ENCODE measurements around the gene ARHGEF17. TPM values are rescaled to one million over a fixed set of nuclear protein-coding genes. Genes with fewer than 3 reads are reported as not detected.

The ARHGEF17 gene
- total and polyA plus RNA-seq, 5 donors from 2014 or later = 0.47 TPM; not detected in 4

DNA sequence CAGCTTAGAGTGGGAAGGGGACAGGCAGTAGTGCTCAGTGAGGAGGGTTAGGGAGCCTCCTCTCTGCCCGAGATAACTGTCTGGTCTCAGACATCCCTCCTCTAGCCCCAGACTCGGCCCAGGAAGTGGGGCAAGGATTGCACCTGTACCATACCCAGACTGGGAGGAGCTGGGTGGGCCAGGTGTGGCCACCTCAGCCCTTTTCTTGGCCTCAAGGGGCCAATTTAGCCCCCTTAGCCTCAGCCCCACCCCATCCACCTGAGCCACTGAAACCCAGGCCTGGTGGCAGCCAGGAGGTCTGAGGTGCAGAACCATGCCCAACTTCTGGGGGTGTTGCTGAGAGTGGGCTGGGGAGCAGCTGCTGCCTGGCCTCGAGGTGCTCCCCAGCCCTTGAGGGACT, 74.7 kb downstream of the ARHGEF17 start:
- Histone ChIP-seq H3K27me3 (ENCODE audit: control insufficient read depth, insufficient read depth, low read length) (no peaks in the 10 kb centered on the region), H3K36me3 (ENCODE audit: control insufficient read depth, insufficient read depth, low read length) (no peaks in the 10 kb centered on the region), H3K4me3 (ENCODE audit: low read depth, low read length) (no peak overlapping the region), H3K27ac (ENCODE audit: insufficient read depth, low read length, poor library complexity, severe bottlenecking) (no peak overlapping the region), H3K4me1 (ENCODE audit: control insufficient read depth, insufficient read depth, low read length, poor library complexity, severe bottlenecking) (peaks cover 43% of the 10 kb centered on the region), H3K9me3 (ENCODE audit: control insufficient read depth in 2 of 2, low read length in 2 of 2) (no peaks in the 10 kb centered on the region)
- Mint-ChIP-seq H3K27me3 (no peaks in the 10 kb centered on the region), H3K36me3 (no peaks in the 10 kb centered on the region), H3K4me1 (peaks cover 0 to 80% (median 52%) of the 10 kb centered on the region in 4 donors), H3K27ac (no peak overlapping the region), H3K4me3 (peak overlapping the region in 1 of 4 donors; percentile 73), H3K9me3 (no peaks in the 10 kb centered on the region)
- ATAC-seq (ENCODE audit: low read depth in 2 of 2) (no peak), DNase-seq (no peak)

- Histone ChIP-seq H3K27ac (ENCODE audit: insufficient read depth, low read length, poor library complexity, severe bottlenecking) (no peak overlapping the region), H3K36me3 (ENCODE audit: control insufficient read depth, insufficient read depth, low read length) (no peaks in the 10 kb centered on the region), H3K4me1 (ENCODE audit: control insufficient read depth, insufficient read depth, low read length, poor library complexity, severe bottlenecking) (peaks cover 42% of the 10 kb centered on the region), H3K4me3 (ENCODE audit: low read depth, low read length) (no peak overlapping the region), H3K27me3 (ENCODE audit: control insufficient read depth, insufficient read depth, low read length) (no peaks in the 10 kb centered on the region), H3K9me3 (ENCODE audit: control insufficient read depth in 2 of 2, low read length in 2 of 2) (no peaks in the 10 kb centered on the region)
- DNase-seq (no peak), ATAC-seq (ENCODE audit: low read depth in 2 of 2) (no peak)
- Mint-ChIP-seq H3K27ac (peak overlapping the region; percentile 48 to 86 (median 82)), H3K4me1 (peaks cover 0 to 79% (median 47%) of the 10 kb centered on the region in 4 donors), H3K27me3 (no peaks in the 10 kb centered on the region), H3K4me3 (peak overlapping the region in 2 of 4 donors; percentile 73 to 76), H3K9me3 (no peaks in the 10 kb centered on the region), H3K36me3 (no peaks in the 10 kb centered on the region)
Measured at GRCh38 chr11:73383249-73384124, 75.4 kb downstream of the ARHGEF17 start.

GRCh38 chr11:73384125-73384441, 76.0 kb downstream of the ARHGEF17 start:
- H3K9me3 Mint-ChIP-seq = no peaks in the 10 kb centered on the region
- H3K4me1 Mint-ChIP-seq = peaks cover 0 to 76% (median 43%) of the 10 kb centered on the region in 4 donors
- peaks cover 42% of the 10 kb centered on the region for H3K4me1 ChIP-seq (ENCODE audit: control insufficient read depth, insufficient read depth, low read length, poor library complexity, severe bottlenecking)
- H3K36me3 Mint-ChIP-seq = no peaks in the 10 kb centered on the region
- H3K4me3 ChIP-seq (ENCODE audit: low read depth, low read length) = no peak overlapping the region
- H3K27me3 Mint-ChIP-seq = no peaks in the 10 kb centered on the region
- no peaks in the 10 kb centered on the region for H3K9me3 ChIP-seq (ENCODE audit: control insufficient read depth in 2 of 2, low read length in 2 of 2)
- no peak for ATAC-seq (ENCODE audit: low read depth in 2 of 2)
- no peak overlapping the region for H3K27ac ChIP-seq (ENCODE audit: insufficient read depth, low read length, poor library complexity, severe bottlenecking)
- H3K4me3 Mint-ChIP-seq = peak overlapping the region in 3 of 4 donors; percentile 27 to 58 (median 38)
- no peak for DNase-seq
- H3K27me3 ChIP-seq (ENCODE audit: control insufficient read depth, insufficient read depth, low read length) = no peaks in the 10 kb centered on the region
- no peaks in the 10 kb centered on the region for H3K36me3 ChIP-seq (ENCODE audit: control insufficient read depth, insufficient read depth, low read length)
- peak overlapping the region; percentile 48 to 86 (median 82) for H3K27ac Mint-ChIP-seq

GRCh38 chr11:73384531-73384871, 76.4 kb downstream of the ARHGEF17 start:
- Histone ChIP-seq H3K36me3 (ENCODE audit: control insufficient read depth, insufficient read depth, low read length) (peaks cover 3% of the 10 kb centered on the region), H3K9me3 (ENCODE audit: control insufficient read depth in 2 of 2, low read length in 2 of 2) (no peaks in the 10 kb centered on the region), H3K4me3 (ENCODE audit: low read depth, low read length) (no peak overlapping the region), H3K4me1 (ENCODE audit: control insufficient read depth, insufficient read depth, low read length, poor library complexity, severe bottlenecking) (peaks cover 42% of the 10 kb centered on the region), H3K27ac (ENCODE audit: insufficient read depth, low read length, poor library complexity, severe bottlenecking) (no peak overlapping the region), H3K27me3 (ENCODE audit: control insufficient read depth, insufficient read depth, low read length) (no peaks in the 10 kb centered on the region)
- DNase-seq = no peak
- H3K4me3 Mint-ChIP-seq = peak overlapping the region in 3 of 4 donors; percentile 27 to 58 (median 38)
- no peaks in the 10 kb centered on the region for H3K36me3 Mint-ChIP-seq
- peak in 1 of 2 donors; percentile 4 for ATAC-seq (ENCODE audit: low read depth in 2 of 2)
- no peaks in the 10 kb centered on the region for H3K9me3 Mint-ChIP-seq
- no peaks in the 10 kb centered on the region for H3K27me3 Mint-ChIP-seq
- H3K27ac Mint-ChIP-seq = peak overlapping the region in 2 of 3 donors; percentile 82 to 86
- peaks cover 0 to 74% (median 41%) of the 10 kb centered on the region in 4 donors for H3K4me1 Mint-ChIP-seq

- Histone ChIP-seq H3K27me3 (ENCODE audit: control insufficient read depth, insufficient read depth, low read length) (no peaks in the 10 kb centered on the region), H3K4me3 (ENCODE audit: low read depth, low read length) (no peak overlapping the region), H3K9me3 (ENCODE audit: control insufficient read depth in 2 of 2, low read length in 2 of 2) (no peaks in the 10 kb centered on the region), H3K4me1 (ENCODE audit: control insufficient read depth, insufficient read depth, low read length, poor library complexity, severe bottlenecking) (peaks cover 42% of the 10 kb centered on the region), H3K36me3 (ENCODE audit: control insufficient read depth, insufficient read depth, low read length) (peaks cover 4% of the 10 kb centered on the region), H3K27ac (ENCODE audit: insufficient read depth, low read length, poor library complexity, severe bottlenecking) (peak overlapping the region; percentile 19)
- H3K4me1 Mint-ChIP-seq = peaks cover 0 to 73% (median 38%) of the 10 kb centered on the region in 4 donors
- H3K27ac Mint-ChIP-seq = peak overlapping the region; percentile 82 to 86 (median 83)
- H3K36me3 Mint-ChIP-seq = no peaks in the 10 kb centered on the region
- H3K4me3 Mint-ChIP-seq = peak overlapping the region; percentile 27 to 58 (median 38)
- ATAC-seq (ENCODE audit: low read depth in 2 of 2) (peak; percentile 37 to 48), DNase-seq (peak in 1 of 3 donors; percentile 29)
- no peaks in the 10 kb centered on the region for H3K9me3 Mint-ChIP-seq
- no peaks in the 10 kb centered on the region for H3K27me3 Mint-ChIP-seq
Measured at GRCh38 chr11:73384872-73385689, 77.0 kb downstream of the ARHGEF17 start.

GRCh38 chr11:73386016-73386415, 77.9 kb downstream of the ARHGEF17 start:
- Histone ChIP-seq H3K27me3 (ENCODE audit: control insufficient read depth, insufficient read depth, low read length) (no peaks in the 10 kb centered on the region), H3K4me1 (ENCODE audit: control insufficient read depth, insufficient read depth, low read length, poor library complexity, severe bottlenecking) (peaks cover 42% of the 10 kb centered on the region), H3K4me3 (ENCODE audit: low read depth, low read length) (no peak overlapping the region), H3K27ac (ENCODE audit: insufficient read depth, low read length, poor library complexity, severe bottlenecking) (no peak overlapping the region), H3K36me3 (ENCODE audit: control insufficient read depth, insufficient read depth, low read length) (peaks cover 4% of the 10 kb centered on the region), H3K9me3 (ENCODE audit: control insufficient read depth in 2 of 2, low read length in 2 of 2) (no peaks in the 10 kb centered on the region)
- no peaks in the 10 kb centered on the region for H3K9me3 Mint-ChIP-seq
- DNase-seq = no peak
- H3K36me3 Mint-ChIP-seq = no peaks in the 10 kb centered on the region
- no peak for ATAC-seq (ENCODE audit: low read depth in 2 of 2)
- H3K4me1 Mint-ChIP-seq = peaks cover 0 to 69% (median 35%) of the 10 kb centered on the region in 4 donors
- H3K4me3 Mint-ChIP-seq = peak overlapping the region in 2 of 4 donors; percentile 27 to 65
- H3K27me3 Mint-ChIP-seq = no peaks in the 10 kb centered on the region
- peak overlapping the region; percentile 82 to 86 (median 83) for H3K27ac Mint-ChIP-seq

DNA sequence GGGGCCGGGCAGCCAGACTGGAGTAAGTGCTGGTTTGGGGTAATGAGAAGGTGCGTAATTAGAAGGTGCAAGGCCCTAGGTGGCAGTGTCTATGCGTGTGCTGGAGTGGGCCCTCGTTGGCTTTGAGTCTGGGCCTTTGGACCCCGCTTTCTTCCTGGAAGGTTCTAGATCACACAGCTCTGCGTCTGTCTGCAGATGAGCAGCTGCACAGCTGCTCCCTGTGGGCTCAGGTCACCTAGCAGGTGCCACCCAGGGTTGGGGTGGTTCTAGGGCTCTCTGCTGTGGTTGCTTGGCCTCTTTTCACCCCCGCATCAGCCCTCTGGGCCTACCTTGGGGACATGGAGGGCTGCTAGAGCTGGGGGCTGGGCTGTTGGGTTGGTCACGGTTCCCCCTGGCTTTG, 78.5 kb downstream of the ARHGEF17 start:
- Mint-ChIP-seq H3K36me3 (no peaks in the 10 kb centered on the region), H3K4me1 (peaks cover 0 to 67% (median 34%) of the 10 kb centered on the region in 4 donors), H3K9me3 (no peaks in the 10 kb centered on the region), H3K4me3 (no peak overlapping the region), H3K27me3 (no peaks in the 10 kb centered on the region), H3K27ac (peak overlapping the region in 2 of 3 donors; percentile 62 to 82)
- Histone ChIP-seq H3K4me1 (ENCODE audit: control insufficient read depth, insufficient read depth, low read length, poor library complexity, severe bottlenecking) (peaks cover 42% of the 10 kb centered on the region), H3K9me3 (ENCODE audit: control insufficient read depth in 2 of 2, low read length in 2 of 2) (no peaks in the 10 kb centered on the region), H3K27ac (ENCODE audit: insufficient read depth, low read length, poor library complexity, severe bottlenecking) (no peak overlapping the region), H3K36me3 (ENCODE audit: control insufficient read depth, insufficient read depth, low read length) (peaks cover 4% of the 10 kb centered on the region), H3K4me3 (ENCODE audit: low read depth, low read length) (no peak overlapping the region), H3K27me3 (ENCODE audit: control insufficient read depth, insufficient read depth, low read length) (no peaks in the 10 kb centered on the region)
- DNase-seq (no peak), ATAC-seq (ENCODE audit: low read depth in 2 of 2) (no peak)
